ENCODE data around the gene S100A9. TPM values are rescaled to one million over a fixed set of nuclear protein-coding genes. Genes with fewer than 3 reads are reported as not detected.

S100A9 gene
- total RNA-seq, 3 donors from 2014 or later = 0.38 TPM; not detected in 2

Other genes with a start within 250 kb of the S100A9 start
- not detected for gene SPRR2F, start 244.3 kb upstream of the S100A9 start, total RNA-seq
- not detected for gene SPRR2G, start 207.0 kb upstream of the S100A9 start, total RNA-seq
- not detected for gene LELP1, start 154.4 kb upstream of the S100A9 start, total RNA-seq
- not detected for gene PRR9, start 140.3 kb upstream of the S100A9 start, total RNA-seq
- not detected for gene LORICRIN, start 98.2 kb upstream of the S100A9 start, total RNA-seq
- not detected for gene PGLYRP3, start 44.9 kb upstream of the S100A9 start, total RNA-seq
- not detected for gene PGLYRP4, start 9.0 kb upstream of the S100A9 start, total RNA-seq
- gene S100A12, start 17.8 kb downstream of the S100A9 start, total RNA-seq = not detected
- gene S100A8, start 33.2 kb downstream of the S100A9 start, total RNA-seq = not detected
- gene S100A7A, start 58.7 kb downstream of the S100A9 start, total RNA-seq = not detected
- not detected for gene S100A7, start 102.8 kb downstream of the S100A9 start, total RNA-seq
- 100 to 1,000 TPM; 133 to 188 (median 134) TPM for gene S100A6, start 178.1 kb downstream of the S100A9 start, total RNA-seq
- gene S100A5, start 183.1 kb downstream of the S100A9 start, total RNA-seq = 1 to 10 TPM in 1 of 3 donors, under 1 TPM in 2; 0.74 to 2.5 (median 0.95) TPM
- 10 to 100 TPM; 19.6 to 40.3 (median 21.7) TPM for gene S100A4, start 188.0 kb downstream of the S100A9 start, total RNA-seq
- gene S100A3, start 191.4 kb downstream of the S100A9 start, total RNA-seq = not detected
- gene S100A2, start 208.0 kb downstream of the S100A9 start, total RNA-seq = 1 to 10 TPM in 1 of 3 donors, under 1 TPM in 2; 0.40 to 1.2 (median 0.76) TPM